Uterus (tissue), 4 donors: ENCODE results near the gene PPP1R2C. TPM values are rescaled to one million over a fixed set of nuclear protein-coding genes. Genes with fewer than 3 reads are reported as not detected.

Experiments
- DNase-seq, 2 donors: peaks; one replicate each; pipeline ENCODE4 v3.0.0-alpha.2; 2019 to 2020
- H3K27ac ChIP-seq, 2 donors: fragments of 200-600 bp; sonication (generic); 1 replicate in 1 of 2; 2 replicates in 1 of 2; pipeline ENCODE4 v1.5.1; 2016 to 2018
- H3K27me3 ChIP-seq, 2 donors: fragments of 200-600 bp; sonication (generic); one replicate each; pipeline ENCODE4 v1.5.1; 2018 to 2019; ENCODE audit warnings: control low read depth in 1 of 2
- H3K36me3 ChIP-seq, 2 donors: fragments of 200-600 bp; sonication (generic); one replicate each; pipeline ENCODE4 v1.5.1; 2019; ENCODE audit warnings: control low read depth in 1 of 2
- H3K4me1 ChIP-seq, 2 donors: fragments of 200-600 bp; sonication (generic); one replicate each; pipeline ENCODE4 v1.5.1; 2018 to 2019; ENCODE audit warnings: control low read depth in 1 of 2
- H3K4me3 ChIP-seq, 2 donors: fragments of 200-600 bp; sonication (generic); 1 replicate in 1 of 2; 2 replicates in 1 of 2; pipeline ENCODE4 v1.5.1; 2018 to 2019; ENCODE audit warnings: mild to moderate bottlenecking in 1 of 2
- H3K9me3 ChIP-seq, 2 donors: fragments of 200-600 bp; sonication (generic); one replicate each; pipeline ENCODE4 v1.5.1; 2019; ENCODE audit warnings: control low read depth in 1 of 2
- POLR2A ChIP-seq, 2 donors: fragments of 450-650 bp; IDR thresholded peaks; one replicate each; pipeline ENCODE4 v1.6.1; 2016; ENCODE audit warnings: antibody characterized with exemption in 2 of 2, mild to moderate bottlenecking in 1 of 2, moderate library complexity in 1 of 2
- intact Hi-C: fragments of 100-400 bp; cut with DNase I; formaldehyde crosslinking; loops from one replicate; pipeline ENCODE4 v1.15.1; 2023; ENCODE audit warnings: low total_unique reads
- total RNA-seq, 4 donors: library from RNA; depleted of rRNA in 3 of 4; stranded (reverse); fragments of >200 nt in 3 of 4; gene quantifications; one replicate each; pipeline versions ENCODE4 v1.1.0 to v1.2.4, GENCODE V29; 2014 to 2023
- TF ChIP-seq, protein P1 (sequence below), 4 experiments: fragments of 200-600 bp in 2 of 4; fragments of 450-650 bp in 2 of 4; sonication (generic) in 2 of 4; IDR thresholded peaks; one replicate each; pipeline ENCODE4 v1.5.1; 2016 to 2019; ENCODE audit warnings: antibody characterized with exemption in 4 of 4, mild to moderate bottlenecking in 2 of 4, moderate library complexity in 1 of 4
- donor health status: DM: yes; HTN: yes; CAD: no.

PPP1R2C gene
- total RNA-seq: not detected

DNA sequence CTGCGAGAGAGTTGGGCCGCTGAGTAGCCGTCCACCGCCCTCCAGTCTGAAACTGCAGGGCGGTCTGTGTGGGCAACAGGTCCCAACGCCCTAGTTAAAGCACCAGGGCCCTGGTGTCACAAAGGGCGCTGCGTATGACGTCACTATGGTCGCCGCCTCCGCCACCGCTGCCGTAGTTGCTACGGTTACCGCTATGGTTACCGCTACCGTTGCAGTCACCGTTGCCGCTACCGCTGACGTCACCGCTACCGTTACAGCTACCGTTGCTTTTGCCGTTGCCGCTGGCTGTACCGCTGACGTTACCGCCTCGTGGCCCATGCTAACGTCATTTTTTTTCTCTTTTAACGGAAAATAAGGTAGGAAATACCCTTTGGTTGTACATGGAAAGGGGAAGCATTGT lies at the start of gene PPP1R2C:
Gene PPP1R2C, minus strand, starts transcription at position 68 of the 400 bp plus-strand sequence. CDS start 84 bp downstream, outside the sequence.
- Histone ChIP-seq H3K4me3 (no peak within 1 kb of the TSS), H3K36me3 (no peaks in the 10 kb centered on the region), H3K27ac (no peak within 1 kb of the TSS), H3K27me3 (no peaks in the 10 kb centered on the region), H3K9me3 (no peaks in the 10 kb centered on the region), H3K4me1 (no peaks in the 10 kb centered on the region)
- intact Hi-C loops: no loop called here
- TF ChIP-seq, protein P1, sequence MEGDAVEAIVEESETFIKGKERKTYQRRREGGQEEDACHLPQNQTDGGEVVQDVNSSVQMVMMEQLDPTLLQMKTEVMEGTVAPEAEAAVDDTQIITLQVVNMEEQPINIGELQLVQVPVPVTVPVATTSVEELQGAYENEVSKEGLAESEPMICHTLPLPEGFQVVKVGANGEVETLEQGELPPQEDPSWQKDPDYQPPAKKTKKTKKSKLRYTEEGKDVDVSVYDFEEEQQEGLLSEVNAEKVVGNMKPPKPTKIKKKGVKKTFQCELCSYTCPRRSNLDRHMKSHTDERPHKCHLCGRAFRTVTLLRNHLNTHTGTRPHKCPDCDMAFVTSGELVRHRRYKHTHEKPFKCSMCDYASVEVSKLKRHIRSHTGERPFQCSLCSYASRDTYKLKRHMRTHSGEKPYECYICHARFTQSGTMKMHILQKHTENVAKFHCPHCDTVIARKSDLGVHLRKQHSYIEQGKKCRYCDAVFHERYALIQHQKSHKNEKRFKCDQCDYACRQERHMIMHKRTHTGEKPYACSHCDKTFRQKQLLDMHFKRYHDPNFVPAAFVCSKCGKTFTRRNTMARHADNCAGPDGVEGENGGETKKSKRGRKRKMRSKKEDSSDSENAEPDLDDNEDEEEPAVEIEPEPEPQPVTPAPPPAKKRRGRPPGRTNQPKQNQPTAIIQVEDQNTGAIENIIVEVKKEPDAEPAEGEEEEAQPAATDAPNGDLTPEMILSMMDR (IDR thresholded peaks at IDR 0.05): no peak
- no peak for TF ChIP-seq POLR2A (IDR thresholded peaks at IDR 0.05)
- DNase-seq: no peak

DNA sequence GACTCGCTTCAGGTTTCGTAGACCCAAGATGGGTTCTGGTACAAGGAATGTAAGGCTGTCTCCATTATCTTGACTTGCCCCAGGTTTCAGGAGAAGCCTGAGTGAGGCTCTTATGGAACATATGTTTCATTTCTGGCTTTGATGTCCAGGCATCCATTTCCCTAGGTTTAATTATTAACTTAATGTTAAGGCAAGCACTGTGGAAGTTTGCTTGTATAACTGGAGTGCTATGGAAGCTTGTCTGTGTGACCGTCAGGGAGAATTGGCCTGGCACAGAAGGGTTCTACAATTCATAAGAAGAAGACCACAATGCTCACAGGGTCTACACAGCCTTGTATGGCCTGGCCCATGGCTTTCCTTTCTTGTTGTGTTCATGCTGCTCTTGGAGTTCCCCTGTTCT lies 47.2 kb upstream of the PPP1R2C start:
- H3K9me3 ChIP-seq: no peaks in the 10 kb centered on the region
- intact Hi-C loops: no loop called here

DNA sequence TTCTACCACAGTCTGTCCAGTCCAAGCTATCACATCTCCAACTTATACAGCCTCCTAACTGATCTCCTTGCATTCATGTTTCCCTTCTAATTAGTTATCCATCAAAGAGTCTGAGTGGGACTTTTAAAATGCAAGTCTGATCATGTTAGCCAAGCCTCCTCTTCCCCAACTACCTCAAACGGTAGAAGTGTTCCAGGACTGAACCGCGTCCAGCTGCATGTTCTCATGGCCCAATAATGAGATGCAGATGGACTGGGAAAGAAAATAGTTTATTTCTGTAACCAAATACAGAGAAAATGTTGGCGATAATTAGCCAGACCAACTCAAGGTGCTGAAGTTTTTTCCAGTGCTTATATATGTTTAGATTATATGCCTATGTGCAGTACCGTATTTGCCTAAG lies 46.6 kb upstream of the PPP1R2C start:
- Histone ChIP-seq H3K4me3 (no peak overlapping the region), H3K9me3 (no peaks in the 10 kb centered on the region), H3K27me3 (no peaks in the 10 kb centered on the region), H3K27ac (no peak overlapping the region), H3K36me3 (no peaks in the 10 kb centered on the region), H3K4me1 (no peaks in the 10 kb centered on the region)
- DNase-seq: no peak
- TF ChIP-seq, protein P1 (IDR thresholded peaks at IDR 0.05): no peak
- TF ChIP-seq POLR2A (IDR thresholded peaks at IDR 0.05): no peak
- intact Hi-C loops: no loop called here

More for the DNA sequence above, 47.2 kb upstream of the PPP1R2C start:
- Histone ChIP-seq H3K36me3 (no peaks in the 10 kb centered on the region), H3K27ac (no peak overlapping the region), H3K4me3 (no peak overlapping the region), H3K4me1 (no peaks in the 10 kb centered on the region), H3K27me3 (no peaks in the 10 kb centered on the region)
- TF ChIP-seq, protein P1 (IDR thresholded peaks at IDR 0.05): no peak
- no peak for DNase-seq

DNA sequence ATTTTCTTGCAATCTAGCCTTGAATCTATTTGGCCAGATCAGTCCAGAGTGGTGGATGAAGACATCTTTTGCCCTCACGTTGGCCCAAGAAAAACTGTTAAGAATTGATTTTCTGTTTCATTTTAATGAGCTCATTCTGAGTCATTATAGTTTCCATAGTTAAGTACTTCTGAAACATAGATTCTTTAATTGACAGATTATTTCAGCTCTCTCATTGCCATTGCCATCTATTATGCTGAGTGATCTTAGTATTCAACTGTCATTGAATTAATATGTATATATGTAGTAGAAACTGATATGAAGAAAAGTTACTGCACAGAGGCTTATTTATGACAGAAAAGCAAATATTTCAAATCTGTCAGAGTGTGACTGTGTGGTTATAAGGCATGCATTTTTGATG lies 45.5 kb upstream of the PPP1R2C start:
- DNase-seq: no peak
- H3K4me1 ChIP-seq: no peaks in the 10 kb centered on the region
- no peak for TF ChIP-seq POLR2A (IDR thresholded peaks at IDR 0.05)
- TF ChIP-seq, protein P1 (IDR thresholded peaks at IDR 0.05): no peak
- H3K36me3 ChIP-seq: no peaks in the 10 kb centered on the region
- H3K27me3 ChIP-seq: no peaks in the 10 kb centered on the region
- no peaks in the 10 kb centered on the region for H3K9me3 ChIP-seq
- intact Hi-C loops: no loop called here
- no peak overlapping the region for H3K27ac ChIP-seq
- no peak overlapping the region for H3K4me3 ChIP-seq

DNA sequence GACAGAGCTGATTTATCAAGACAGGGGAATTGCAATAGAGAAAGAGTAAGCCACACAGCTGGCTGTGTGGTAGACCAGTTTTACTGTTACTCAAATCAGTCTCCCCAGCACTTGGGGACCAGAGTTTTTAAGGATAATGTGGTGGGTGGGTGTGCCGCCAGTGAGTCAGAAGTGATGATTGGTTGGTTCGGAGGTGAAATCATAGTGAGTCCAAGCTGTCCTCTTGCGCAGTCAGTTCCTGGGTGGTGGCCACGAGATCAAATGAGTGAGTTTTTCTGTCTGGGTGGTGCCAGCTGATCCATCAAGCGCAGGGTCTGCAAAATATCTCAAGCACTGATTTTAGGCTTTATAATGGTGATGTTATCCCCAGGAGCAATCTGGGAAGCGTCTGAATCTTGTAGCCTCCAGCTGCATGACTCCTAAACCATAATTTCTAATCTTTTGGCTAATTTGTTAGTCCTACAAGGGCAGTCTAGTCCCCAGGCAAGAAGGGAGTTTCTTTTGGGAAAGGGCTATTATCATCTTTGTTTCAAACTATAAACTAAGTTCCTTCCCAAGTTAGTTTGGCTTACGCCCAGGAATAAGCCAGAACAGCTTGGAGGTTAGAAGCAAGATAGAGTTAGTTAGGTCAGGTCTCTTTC lies 44.0 kb upstream of the PPP1R2C start:
- H3K27me3 ChIP-seq: no peaks in the 10 kb centered on the region
- no peaks in the 10 kb centered on the region for H3K36me3 ChIP-seq
- no peak overlapping the region for H3K4me3 ChIP-seq
- no peaks in the 10 kb centered on the region for H3K9me3 ChIP-seq
- no peak for DNase-seq
- H3K4me1 ChIP-seq: no peaks in the 10 kb centered on the region
- H3K27ac ChIP-seq: no peak overlapping the region
- TF ChIP-seq, protein P1 (IDR thresholded peaks at IDR 0.05): no peak
- no peak for TF ChIP-seq POLR2A (IDR thresholded peaks at IDR 0.05)
- intact Hi-C loops: no loop called here
